ENCODE measurements around the gene APBA1. TPM values are rescaled to one million over a fixed set of nuclear protein-coding genes. Genes with fewer than 3 reads are reported as not detected.

The APBA1 gene
- total RNA-seq, 2 donors from 2014 or later = 6.8 to 9.5 TPM

- Histone ChIP-seq H3K27ac (no peak overlapping the region), H3K4me3 (no peak overlapping the region), H3K36me3 (no peaks in the 10 kb centered on the region), H3K4me1 (ENCODE audit: control insufficient read depth in 1 of 2, low read depth in 2 of 2) (peaks cover 0 to 7% of the 10 kb centered on the region in 2 donors), H3K9me3 (no peaks in the 10 kb centered on the region), H3K27me3 (replicated peaks; ENCODE audit: insufficient read depth) (no peaks in the 10 kb centered on the region)
- TF ChIP-seq, protein P1, sequence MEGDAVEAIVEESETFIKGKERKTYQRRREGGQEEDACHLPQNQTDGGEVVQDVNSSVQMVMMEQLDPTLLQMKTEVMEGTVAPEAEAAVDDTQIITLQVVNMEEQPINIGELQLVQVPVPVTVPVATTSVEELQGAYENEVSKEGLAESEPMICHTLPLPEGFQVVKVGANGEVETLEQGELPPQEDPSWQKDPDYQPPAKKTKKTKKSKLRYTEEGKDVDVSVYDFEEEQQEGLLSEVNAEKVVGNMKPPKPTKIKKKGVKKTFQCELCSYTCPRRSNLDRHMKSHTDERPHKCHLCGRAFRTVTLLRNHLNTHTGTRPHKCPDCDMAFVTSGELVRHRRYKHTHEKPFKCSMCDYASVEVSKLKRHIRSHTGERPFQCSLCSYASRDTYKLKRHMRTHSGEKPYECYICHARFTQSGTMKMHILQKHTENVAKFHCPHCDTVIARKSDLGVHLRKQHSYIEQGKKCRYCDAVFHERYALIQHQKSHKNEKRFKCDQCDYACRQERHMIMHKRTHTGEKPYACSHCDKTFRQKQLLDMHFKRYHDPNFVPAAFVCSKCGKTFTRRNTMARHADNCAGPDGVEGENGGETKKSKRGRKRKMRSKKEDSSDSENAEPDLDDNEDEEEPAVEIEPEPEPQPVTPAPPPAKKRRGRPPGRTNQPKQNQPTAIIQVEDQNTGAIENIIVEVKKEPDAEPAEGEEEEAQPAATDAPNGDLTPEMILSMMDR (IDR thresholded peaks at IDR 0.05) = no peak
- no peak for ATAC-seq (ENCODE audit: insufficient number of reproducible peaks, low FRiP score, low read depth)
- no peak for DNase-seq (ENCODE audit: low spot score)
These were observed 89.5 kb downstream of the APBA1 start for GRCh38 chr9:69582544-69583297.

DNA sequence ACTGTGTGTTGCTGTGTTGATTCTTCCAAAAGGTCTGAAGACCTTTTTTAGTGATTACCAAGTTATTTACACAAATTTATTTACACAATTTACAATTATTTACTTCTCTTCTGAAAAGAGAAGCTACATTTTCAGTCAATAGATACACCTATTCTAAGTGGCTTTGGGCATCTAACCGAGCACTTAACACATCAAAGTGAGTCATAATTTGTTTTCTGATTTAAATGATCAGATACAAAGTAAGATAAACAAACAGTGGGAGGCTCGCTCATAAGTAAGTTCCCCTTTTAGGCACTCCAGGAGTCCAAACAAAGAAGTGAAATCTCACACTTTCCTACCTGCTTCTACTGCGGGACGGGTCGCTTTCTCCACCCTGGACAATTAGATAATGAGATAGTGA lies 90.2 kb downstream of the APBA1 start:
- ATAC-seq (ENCODE audit: insufficient number of reproducible peaks, low FRiP score, low read depth) = no peak
- H3K4me1 ChIP-seq (ENCODE audit: control insufficient read depth in 1 of 2, low read depth in 2 of 2) = peaks cover 0 to 7% of the 10 kb centered on the region in 2 donors
- H3K9me3 ChIP-seq = no peaks in the 10 kb centered on the region
- DNase-seq (ENCODE audit: low spot score) = no peak
- no peaks in the 10 kb centered on the region for H3K36me3 ChIP-seq
- no peaks in the 10 kb centered on the region for H3K27me3 ChIP-seq (replicated peaks; ENCODE audit: insufficient read depth)
- H3K27ac ChIP-seq = no peak overlapping the region
- H3K4me3 ChIP-seq = no peak overlapping the region
- TF ChIP-seq, protein P1 (IDR thresholded peaks at IDR 0.05) = no peak

DNA sequence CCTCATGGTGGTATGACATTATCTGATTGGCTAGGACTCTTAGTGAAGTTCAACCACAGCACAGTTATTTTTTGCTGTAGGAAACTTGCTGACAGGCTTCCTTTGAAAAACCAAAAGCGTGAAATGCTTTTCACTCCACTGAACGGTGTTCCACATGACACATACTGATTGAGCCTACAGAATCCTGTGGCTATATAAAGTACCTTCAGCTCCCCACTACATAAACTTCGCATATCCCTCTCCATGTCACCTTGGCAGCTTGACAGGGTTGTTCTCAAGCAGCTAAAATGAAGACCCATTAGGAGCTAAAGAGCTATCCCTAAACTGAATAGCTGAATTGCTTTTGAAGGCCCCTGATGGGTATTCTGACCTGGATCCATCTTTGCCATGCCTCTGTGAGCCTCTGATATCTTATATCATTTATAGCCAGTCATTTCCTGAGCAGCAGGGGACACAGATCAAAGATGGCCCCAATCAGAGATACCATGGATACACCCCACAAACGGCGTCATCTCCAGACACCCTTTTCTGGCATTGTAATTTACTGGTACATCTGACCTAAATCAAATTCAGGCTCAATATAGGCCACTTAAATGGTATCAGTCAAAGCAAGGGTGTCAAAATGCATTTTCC lies 91.5 kb downstream of the APBA1 start:
- ATAC-seq (ENCODE audit: insufficient number of reproducible peaks, low FRiP score, low read depth) (no peak), DNase-seq (ENCODE audit: low spot score) (no peak)
- Histone ChIP-seq H3K36me3 (no peaks in the 10 kb centered on the region), H3K27me3 (replicated peaks; ENCODE audit: insufficient read depth) (no peaks in the 10 kb centered on the region), H3K4me1 (ENCODE audit: control insufficient read depth in 1 of 2, low read depth in 2 of 2) (peaks cover 0 to 7% of the 10 kb centered on the region in 2 donors), H3K9me3 (no peaks in the 10 kb centered on the region), H3K27ac (no peak overlapping the region), H3K4me3 (no peak overlapping the region)
- TF ChIP-seq, protein P1 (IDR thresholded peaks at IDR 0.05) = no peak

DNA sequence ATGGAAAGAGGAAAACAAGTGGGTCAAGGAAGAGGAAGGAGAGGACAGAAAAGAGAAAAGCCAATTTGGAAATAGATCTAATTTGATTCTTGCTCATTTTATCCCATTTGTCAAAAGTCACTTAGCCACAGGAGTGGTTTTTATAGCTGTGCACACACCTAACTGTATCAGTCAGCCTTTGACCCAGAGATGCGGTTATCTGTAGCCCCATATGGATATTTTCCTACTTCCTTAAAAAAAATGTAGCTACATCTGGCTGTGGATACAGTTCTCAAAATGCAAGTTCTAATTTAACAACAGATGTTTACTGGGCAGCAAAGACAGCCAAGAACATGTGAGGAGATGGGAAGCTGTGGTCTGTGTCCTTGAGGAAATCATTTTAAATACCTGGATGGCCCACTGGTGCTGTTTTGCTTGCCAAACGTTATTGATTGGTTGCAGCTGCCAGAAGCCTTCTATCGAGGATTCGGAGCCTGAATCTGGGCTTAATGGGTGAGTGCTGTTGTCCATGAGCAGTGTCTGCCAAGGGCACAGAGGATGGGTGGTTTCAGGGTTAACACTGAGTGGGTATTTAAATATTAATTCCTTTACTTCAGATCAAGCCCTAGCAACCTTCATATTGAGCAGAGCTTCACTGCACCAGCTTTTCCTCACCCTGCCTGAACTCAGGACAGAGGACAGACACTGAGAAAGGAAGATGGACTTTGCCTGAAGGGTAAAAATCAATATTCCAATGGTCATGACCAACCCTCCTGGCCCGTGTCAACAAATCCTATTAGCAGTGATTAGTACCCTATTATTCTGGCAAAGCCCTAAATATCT lies 92.2 kb downstream of the APBA1 start:
- TF ChIP-seq, protein P1 (IDR thresholded peaks at IDR 0.05) = no peak
- no peak for DNase-seq (ENCODE audit: low spot score)

More for the DNA sequence above, 92.2 kb downstream of the APBA1 start:
- Histone ChIP-seq H3K9me3 (no peaks in the 10 kb centered on the region), H3K27ac (no peak overlapping the region), H3K4me3 (no peak overlapping the region), H3K4me1 (ENCODE audit: control insufficient read depth in 1 of 2, low read depth in 2 of 2) (peaks cover 0 to 7% of the 10 kb centered on the region in 2 donors), H3K27me3 (replicated peaks; ENCODE audit: insufficient read depth) (no peaks in the 10 kb centered on the region), H3K36me3 (no peaks in the 10 kb centered on the region)
- ATAC-seq (ENCODE audit: insufficient number of reproducible peaks, low FRiP score, low read depth) = no peak
